A549 (cell line): ENCODE results near the gene SIK3. TPM values are rescaled to one million over a fixed set of nuclear protein-coding genes. Genes with fewer than 3 reads are reported as not detected.

ENCODE experiments used
- ATAC-seq, 2 experiments: fragments of 200-7000 bp in 1 of 2; fragments of >200 bp in 1 of 2; cut with Nextera tagmentation in 1 of 2; cut with Tn5 transposase in 1 of 2; 3 replicates each; pipeline versions ENCODE4 v1.8.0 to v1.9.1; 2018 to 2020; ENCODE audit warnings: mild to moderate bottlenecking in 1 of 2, moderate library complexity in 1 of 2
- CTCF ChIA-PET: fragments of 300-600 bp; sonication (Branson Sonifier 250); formaldehyde crosslinking; extraction: SDS; loops from one replicate; lab custom pipeline; 2021; ENCODE audit warnings: antibody characterized with exemption, inconsistent platforms; lab: Yijun Ruan, JAX
- POLR2A ChIA-PET: fragments of 350-600 bp; formaldehyde crosslinking; extraction: SDS; loops from one replicate; lab custom pipeline; 2021; ENCODE audit warnings: antibody characterized with exemption, inconsistent platforms; lab: Yijun Ruan, JAX
- DNase-seq, 2 experiments: peaks; one replicate each; pipeline versions ENCODE4 v3.0.0 to v3.0.0-alpha.2; 2011 to 2016; ENCODE audit warnings: low read depth in 1 of 2, low spot score in 1 of 2
- FAIRE-seq: peaks from 2 replicates; lab custom pipeline; 2011; peaks lifted over from hg19 to GRCh38; lab: Jason Lieb, UNC
- H3K27ac ChIP-seq, 2 experiments: fragments of >200 bp; sonication (Bioruptor Twin); formaldehyde crosslinking; 3 replicates each; pipeline ENCODE4 v1.5.1; 2016 to 2017
- H3K4me1 ChIP-seq: fragments of >200 bp; sonication (Bioruptor Twin); formaldehyde crosslinking; 3 replicates; pipeline ENCODE4 v1.6.1; 2016
- H3K4me2 ChIP-seq: fragments of >200 bp; sonication (Bioruptor Twin); formaldehyde crosslinking; 3 replicates; pipeline ENCODE4 v1.6.1; 2016
- H3K4me3 ChIP-seq: fragments of >200 bp; sonication (Bioruptor Twin); formaldehyde crosslinking; 3 replicates; pipeline ENCODE4 v1.5.1; 2016
- H3K9me3 ChIP-seq: fragments of >200 bp; sonication (Bioruptor Twin); formaldehyde crosslinking; 3 replicates; pipeline ENCODE4 v1.6.1; 2016
- CBX2 ChIP-seq: fragments of 200-600 bp; sonication (generic); IDR thresholded peaks from 2 replicates; pipeline ENCODE4 v1.6.1; 2016; ENCODE audit warnings: low read depth, mild to moderate bottlenecking, borderline replicate concordance
- CHD4 ChIP-seq: fragments of 200-600 bp; sonication (generic); IDR thresholded peaks from 2 replicates; pipeline ENCODE4 v1.6.1; 2016; ENCODE audit warnings: antibody characterized with exemption, mild to moderate bottlenecking, borderline replicate concordance
- CTCF ChIP-seq: fragments of >200 bp; sonication (Bioruptor Twin); formaldehyde crosslinking; IDR thresholded peaks from 3 replicates; pipeline ENCODE4 v1.5.1; 2016
- E2F6 ChIP-seq: IDR thresholded peaks from 2 replicates; pipeline ENCODE4 v1.6.1; 2012; ENCODE audit warnings: low read depth, borderline replicate concordance
- ELK1 ChIP-seq: fragments of 150-350 bp; IDR thresholded peaks from 2 replicates; pipeline ENCODE4 v1.6.1; 2014; ENCODE audit warnings: low read depth, mild to moderate bottlenecking, low read length
- HOXB13 ChIP-seq: fragments of 250-450 bp; sonication (Bioruptor Pico); IDR thresholded peaks from 2 replicates; pipeline ENCODE4 v1.5.0; 2020; ENCODE audit warnings: low read depth, mild to moderate bottlenecking, moderate library complexity
- HOXB5 ChIP-seq: fragments of 250-450 bp; sonication (Bioruptor Pico); IDR thresholded peaks from 2 replicates; pipeline ENCODE4 v1.5.0; 2020; ENCODE audit warnings: mild to moderate bottlenecking, moderate library complexity
- JUN ChIP-seq, 2 experiments: fragments of >200 bp; sonication (Bioruptor Twin); formaldehyde crosslinking; IDR thresholded peaks; 2 replicates in 1 of 2; 3 replicates in 1 of 2; pipeline ENCODE4 v1.6.1; 2016 to 2017
- MAFK ChIP-seq: fragments of 450-650 bp; IDR thresholded peaks from 2 replicates; pipeline ENCODE4 v1.6.1; 2014; ENCODE audit not compliant: partially characterized antibody
- PBX3 ChIP-seq: IDR thresholded peaks from 2 replicates; pipeline ENCODE4 v1.6.1; 2012
- POLR2A ChIP-seq: IDR thresholded peaks from 2 replicates; pipeline ENCODE4 v1.6.1; 2012; ENCODE audit warnings: mild to moderate bottlenecking, low read length
- POLR2AphosphoS2 ChIP-seq: conservative IDR thresholded peaks from 2 replicates; pipeline ENCODE4 v1.6.1; 2012; ENCODE audit warnings: low read length, improper control_type of control experiment, inconsistent platforms
- RAD21 ChIP-seq, 2 experiments: fragments of >200 bp in 1 of 2; sonication (Bioruptor Twin) in 1 of 2; formaldehyde crosslinking in 1 of 2; IDR thresholded peaks in 1 of 2; conservative IDR thresholded peaks in 1 of 2; 2 replicates in 1 of 2; 3 replicates in 1 of 2; pipeline ENCODE4 v1.6.1; 2012 to 2018; ENCODE audit warnings: inconsistent platforms in 1 of 2
- REST ChIP-seq: fragments of 200-600 bp; sonication (generic); IDR thresholded peaks from 2 replicates; pipeline ENCODE4 v1.6.1; 2016; ENCODE audit warnings: antibody characterized with exemption, mild to moderate bottlenecking, moderate library complexity
- RNF2 ChIP-seq: fragments of 200-600 bp; sonication (generic); IDR thresholded peaks from 2 replicates; pipeline ENCODE4 v1.6.1; 2016; ENCODE audit warnings: low read depth, mild to moderate bottlenecking, antibody characterized with exemption, moderate library complexity, borderline replicate concordance
- SMC3 ChIP-seq: fragments of >200 bp; sonication (Bioruptor Twin); formaldehyde crosslinking; IDR thresholded peaks from 3 replicates; pipeline ENCODE4 v1.6.1; 2018; ENCODE audit warnings: inconsistent platforms
- SREBF2 ChIP-seq: fragments of 450-650 bp; IDR thresholded peaks from 2 replicates; pipeline ENCODE4 v1.6.1; 2014; ENCODE audit warnings: mild to moderate bottlenecking, moderate library complexity
- TP53 ChIP-seq: fragments of 250-450 bp; sonication (Bioruptor Pico); IDR thresholded peaks from 2 replicates; pipeline ENCODE4 v1.5.0; 2021; ENCODE audit warnings: mild to moderate bottlenecking, moderate library complexity
- USF2 ChIP-seq: fragments of 450-650 bp; IDR thresholded peaks from 2 replicates; pipeline ENCODE4 v1.6.1; 2014; ENCODE audit warnings: antibody characterized with exemption
- ZSCAN20 ChIP-seq: fragments of 250-450 bp; sonication (Bioruptor Pico); IDR thresholded peaks from 2 replicates; pipeline ENCODE4 v1.8.0; 2022; ENCODE audit warnings: mild to moderate bottlenecking, moderate library complexity
- WGBS: methylation state at CpG from one replicate; pipeline ENCODE4 v1.1.6; 2017; ENCODE audit errors: missing lambda C conversion rate; 5-methylcytosine and 5-hydroxymethylcytosine counted together
- polyA plus RNA-seq, 4 experiments: library from polyadenylated mRNA; depleted of rRNA in 3 of 4; stranded (reverse); fragments of >200 nt; fragmentation: RNase III in 1 of 4; extraction: RNeasy Plus Mini Kit Qiagen cat#74134 plus additional on column Dnase treatment in 1 of 4; gene quantifications; 2 replicates in 3 of 4; 3 replicates in 1 of 4; pipeline ENCODE4 v1.2.3, GENCODE V29; 2011 to 2017

SIK3 gene
- polyA plus RNA-seq, 2 of the 4 experiments (the other 2 are of a cell fraction), result 8.2 to 9.0 TPM

- ATAC-seq, result no peak
- H3K27ac ChIP-seq, result no peak overlapping the region
- no peak overlapping the region for H3K4me3 ChIP-seq
- ChIA-PET CTCF (interaction anchor here (0.9 to 2.5 kb wide), 5 partner anchors 11 to 364 kb away, joined by 3 to 17 read pairs (median 3); no protein-coding TSS in a partner anchor), POLR2A (no interaction called here)
- FAIRE-seq, result no peak
- no peaks in the 10 kb centered on the region for H3K4me1 ChIP-seq
- no peak for DNase-seq
- 89% methylated on average over 3 of the region's 3 CpGs for WGBS
- no peak for TF ChIP-seq CHD4
- no peak for TF ChIP-seq HOXB13 (CRISPR knock-in tag)
- no peak for TF ChIP-seq MAFK
- TF ChIP-seq HOXB5 (CRISPR knock-in tag), result no peak
- no peak for TF ChIP-seq PBX3
- TF ChIP-seq SMC3, result no peak
- no peak for TF ChIP-seq JUN (IDR thresholded peaks at IDR 0.05)
- no peak for TF ChIP-seq ZSCAN20 (CRISPR knock-in tag)
- no peak for TF ChIP-seq POLR2A
- no peak for TF ChIP-seq REST
- TF ChIP-seq POLR2AphosphoS2, result no peak
- TF ChIP-seq CBX2, result no peak
- no peak for TF ChIP-seq RNF2
- no peak for TF ChIP-seq CTCF
- TF ChIP-seq RAD21 (conservative IDR thresholded peaks at IDR 0.05 in 1 of 2, IDR thresholded peaks at IDR 0.05 in 1 of 2), result no peak
- TF ChIP-seq SREBF2, result no peak
- no peak for TF ChIP-seq TP53 (CRISPR knock-in tag)
- no peak for TF ChIP-seq USF2
- H3K4me2 ChIP-seq, result no peak overlapping the region
- no peaks in the 10 kb centered on the region for H3K9me3 ChIP-seq
Measured at GRCh38 chr11:116862951-116863350, 235.3 kb downstream of the SIK3 start.

GRCh38 chr11:116862185-116862584, 236.0 kb downstream of the SIK3 start:
- no peaks in the 10 kb centered on the region for H3K4me1 ChIP-seq
- no peak for ATAC-seq
- no peak for FAIRE-seq
- H3K4me3 ChIP-seq, result no peak overlapping the region
- no peak overlapping the region for H3K4me2 ChIP-seq
- TF ChIP-seq E2F6, result no peak
- TF ChIP-seq CBX2, result no peak
- no peak for TF ChIP-seq HOXB13 (CRISPR knock-in tag)
- no peak for TF ChIP-seq HOXB5 (CRISPR knock-in tag)
- no peak for TF ChIP-seq PBX3
- TF ChIP-seq ELK1, result no peak
- ChIA-PET CTCF (interaction anchor here (1.2 to 2.5 kb wide), 2 partner anchors 26 to 243 kb away, joined by 3 to 17 read pairs; no protein-coding TSS in a partner anchor), POLR2A (no interaction called here)
- H3K9me3 ChIP-seq, result no peaks in the 10 kb centered on the region
- no peak for DNase-seq
- 92% methylated on average over 3 of the region's 3 CpGs for WGBS
- H3K27ac ChIP-seq, result no peak overlapping the region
